ENCODE measurements around the gene CAMK2D. TPM values are rescaled to one million over a fixed set of nuclear protein-coding genes. Genes with fewer than 3 reads are reported as not detected.

The CAMK2D gene
- total RNA-seq, 1 experiment from 2014 or later = 9.0 TPM

DNA sequence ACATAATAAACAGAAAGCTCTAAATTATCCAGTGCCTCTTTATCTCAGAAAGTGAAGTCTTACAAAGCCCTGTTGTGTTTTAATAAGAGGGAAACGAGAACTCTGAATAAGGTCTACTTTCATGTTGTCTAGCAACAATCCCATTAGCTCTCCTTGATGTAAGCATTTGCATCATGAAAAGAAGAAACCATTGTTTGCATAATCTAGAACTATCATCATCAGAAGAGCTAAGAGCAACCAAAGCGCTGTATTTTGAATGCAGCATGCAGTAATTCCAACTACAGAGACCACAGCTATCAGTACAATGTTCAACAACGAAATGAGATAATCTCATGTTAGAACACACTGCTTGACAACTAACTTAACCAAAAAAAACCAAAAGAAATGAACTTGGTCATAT is 257.1 kb downstream of the CAMK2D start:
- Histone ChIP-seq H3K4me1 (ENCODE audit: insufficient read depth, low read length) (no peaks in the 10 kb centered on the region), H2BK15ac (ENCODE audit: low read depth, low read length) (no peak overlapping the region), H3K23ac (ENCODE audit: insufficient read length, low read depth, low read length) (no peak overlapping the region), H3K23me2 (ENCODE audit: insufficient read length, low read depth, low read length, poor library complexity, severe bottlenecking) (no peaks in the 10 kb centered on the region), H2AK5ac (ENCODE audit: insufficient read length, low read length) (no peak overlapping the region), H3K9me3 (ENCODE audit: control insufficient read depth, low read depth, low read length) (no peaks in the 10 kb centered on the region), H3K14ac (ENCODE audit: insufficient read depth, low read length) (no peak overlapping the region), H3K9ac (ENCODE audit: extremely low read depth, insufficient read length, low read length) (no peak overlapping the region), H3K56ac (ENCODE audit: insufficient read length, low read depth, low read length) (no peak overlapping the region), H3K4me2 (ENCODE audit: insufficient read depth, insufficient read length, low read length) (no peak overlapping the region), H2BK12ac (ENCODE audit: insufficient read length, low read depth, low read length) (no peak overlapping the region), H3T11ph (ENCODE audit: low read length) (no peak overlapping the region), H3K18ac (ENCODE audit: insufficient read length, low read depth, low read length) (no peak overlapping the region), H3K79me2 (ENCODE audit: insufficient read depth, low read length) (no peaks in the 10 kb centered on the region), H4K91ac (ENCODE audit: insufficient read length, low read depth, low read length) (no peak overlapping the region), H3K27ac (ENCODE audit: insufficient read length, low read depth, low read length) (no peak overlapping the region), H4K5ac (ENCODE audit: insufficient read length, low read depth, low read length) (no peak overlapping the region), H3K4ac (ENCODE audit: low read depth, low read length) (no peak overlapping the region), H2BK20ac (ENCODE audit: low read depth, low read length, poor library complexity, severe bottlenecking) (no peak overlapping the region), H2AFZ (ENCODE audit: low read length) (no peak overlapping the region), H2BK120ac (ENCODE audit: low read depth, low read length, poor library complexity, severe bottlenecking) (no peak overlapping the region), H3K27me3 (ENCODE audit: insufficient read depth, low read length) (no peaks in the 10 kb centered on the region), H4K20me1 (ENCODE audit: control insufficient read depth, insufficient read depth, insufficient read length) (no peaks in the 10 kb centered on the region), H3K79me1 (ENCODE audit: insufficient read depth, low read depth, low read length, poor library complexity, severe bottlenecking) (no peaks in the 10 kb centered on the region), H2BK5ac (ENCODE audit: insufficient read length, low read length) (no peak overlapping the region), H4K8ac (replicated peaks; ENCODE audit: insufficient read length, low read depth, low read length) (no peak overlapping the region)
- H3K4me1 Mint-ChIP-seq = peaks cover 5% of the 10 kb centered on the region in 2 experiments; a peak in 2 of 4 replicates
- H3K36me3 Mint-ChIP-seq (ENCODE audit: insufficient read depth in 1 of 3, low read depth in 3 of 3) = no peaks in the 10 kb centered on the region
- no peaks in the 10 kb centered on the region for H3K27me3 Mint-ChIP-seq (ENCODE audit: low read depth)
- no peak for DNase-seq
- TF ChIP-seq, protein P1, sequence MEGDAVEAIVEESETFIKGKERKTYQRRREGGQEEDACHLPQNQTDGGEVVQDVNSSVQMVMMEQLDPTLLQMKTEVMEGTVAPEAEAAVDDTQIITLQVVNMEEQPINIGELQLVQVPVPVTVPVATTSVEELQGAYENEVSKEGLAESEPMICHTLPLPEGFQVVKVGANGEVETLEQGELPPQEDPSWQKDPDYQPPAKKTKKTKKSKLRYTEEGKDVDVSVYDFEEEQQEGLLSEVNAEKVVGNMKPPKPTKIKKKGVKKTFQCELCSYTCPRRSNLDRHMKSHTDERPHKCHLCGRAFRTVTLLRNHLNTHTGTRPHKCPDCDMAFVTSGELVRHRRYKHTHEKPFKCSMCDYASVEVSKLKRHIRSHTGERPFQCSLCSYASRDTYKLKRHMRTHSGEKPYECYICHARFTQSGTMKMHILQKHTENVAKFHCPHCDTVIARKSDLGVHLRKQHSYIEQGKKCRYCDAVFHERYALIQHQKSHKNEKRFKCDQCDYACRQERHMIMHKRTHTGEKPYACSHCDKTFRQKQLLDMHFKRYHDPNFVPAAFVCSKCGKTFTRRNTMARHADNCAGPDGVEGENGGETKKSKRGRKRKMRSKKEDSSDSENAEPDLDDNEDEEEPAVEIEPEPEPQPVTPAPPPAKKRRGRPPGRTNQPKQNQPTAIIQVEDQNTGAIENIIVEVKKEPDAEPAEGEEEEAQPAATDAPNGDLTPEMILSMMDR (conservative IDR thresholded peaks at IDR 0.05) = no peak
- H3K27ac Mint-ChIP-seq = no peak overlapping the region
- no peaks in the 10 kb centered on the region for H3K9me3 Mint-ChIP-seq
- WGBS (ENCODE audit: extremely low coverage, insufficient read length, low lambda C conversion rate) = no CpG with 5 or more reads among the region's 3 CpGs
- no peak overlapping the region for H3K4me3 Mint-ChIP-seq
